HL-60 (cell line): Measurements from ENCODE around the gene HELZ.

Source experiments
- CTCF ChIP-seq: IDR thresholded peaks from one replicate; pipeline ENCODE4 v1.5.1; 2011; ENCODE audit warnings: low read length, control low read depth, inconsistent platforms; ENCODE audit not compliant: insufficient read depth
- POLR2AphosphoS5 ChIP-seq: IDR thresholded peaks from 2 replicates; pipeline ENCODE4 v1.6.1; 2012; ENCODE audit warnings: low read depth

- TF ChIP-seq POLR2AphosphoS5: no peak
- no peak for TF ChIP-seq CTCF
Observed at GRCh38 chr17:67276075-67276474, 31.1 kb upstream of the HELZ start.
